Erythroblast (primary cell): ENCODE measurements around the gene PLPP7.

Source experiments
- GATA1 ChIP-seq: IDR thresholded peaks from 2 replicates; pipeline ENCODE4 v1.6.1; 2011; ENCODE audit warnings: low read depth, mild to moderate bottlenecking, control low read depth, low read length, moderate library complexity
- POLR2A ChIP-seq: IDR thresholded peaks from 2 replicates; pipeline ENCODE4 v1.6.1; 2011; ENCODE audit warnings: mild to moderate bottlenecking, low read length

DNA sequence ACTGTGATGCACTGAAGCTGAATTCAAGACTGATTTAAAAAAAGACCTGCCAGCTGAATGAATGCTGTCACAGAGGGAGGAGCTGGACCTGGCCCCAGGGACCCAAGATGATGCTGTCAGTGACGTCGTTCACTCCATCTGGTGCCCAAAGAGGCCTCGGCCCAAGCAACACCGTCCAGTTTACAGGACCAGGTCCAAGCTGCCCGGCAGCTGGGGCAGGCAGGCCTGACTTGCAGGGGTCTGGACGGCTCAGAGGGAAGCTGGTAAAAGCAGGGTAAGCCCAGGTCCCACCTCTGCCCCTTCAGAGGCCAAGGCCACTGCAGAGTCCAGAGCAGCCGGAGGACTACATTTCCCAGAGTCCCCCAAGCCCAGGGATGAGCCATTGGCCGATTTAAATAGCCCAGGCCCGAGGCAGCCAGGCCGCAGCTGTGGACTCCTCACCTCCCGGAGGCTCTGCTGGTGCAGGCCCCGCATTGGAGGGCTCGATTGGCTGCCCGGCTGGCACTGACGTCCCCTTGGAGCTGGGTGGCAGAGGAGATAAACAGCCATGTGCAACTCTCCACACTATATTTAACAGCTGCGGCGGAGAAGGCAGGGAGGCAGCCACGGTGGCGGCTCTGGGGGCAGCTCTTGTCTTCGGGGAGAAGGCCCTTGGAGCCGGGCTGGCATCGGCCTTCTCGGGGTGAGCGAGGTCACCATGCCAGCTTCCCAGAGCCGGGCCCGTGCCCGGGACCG lies at the start of gene PLPP7:
- no peak for TF ChIP-seq POLR2A
- no peak for TF ChIP-seq GATA1
